ENCODE data around the gene MCAT.

- TF ChIP-seq, protein P1, sequence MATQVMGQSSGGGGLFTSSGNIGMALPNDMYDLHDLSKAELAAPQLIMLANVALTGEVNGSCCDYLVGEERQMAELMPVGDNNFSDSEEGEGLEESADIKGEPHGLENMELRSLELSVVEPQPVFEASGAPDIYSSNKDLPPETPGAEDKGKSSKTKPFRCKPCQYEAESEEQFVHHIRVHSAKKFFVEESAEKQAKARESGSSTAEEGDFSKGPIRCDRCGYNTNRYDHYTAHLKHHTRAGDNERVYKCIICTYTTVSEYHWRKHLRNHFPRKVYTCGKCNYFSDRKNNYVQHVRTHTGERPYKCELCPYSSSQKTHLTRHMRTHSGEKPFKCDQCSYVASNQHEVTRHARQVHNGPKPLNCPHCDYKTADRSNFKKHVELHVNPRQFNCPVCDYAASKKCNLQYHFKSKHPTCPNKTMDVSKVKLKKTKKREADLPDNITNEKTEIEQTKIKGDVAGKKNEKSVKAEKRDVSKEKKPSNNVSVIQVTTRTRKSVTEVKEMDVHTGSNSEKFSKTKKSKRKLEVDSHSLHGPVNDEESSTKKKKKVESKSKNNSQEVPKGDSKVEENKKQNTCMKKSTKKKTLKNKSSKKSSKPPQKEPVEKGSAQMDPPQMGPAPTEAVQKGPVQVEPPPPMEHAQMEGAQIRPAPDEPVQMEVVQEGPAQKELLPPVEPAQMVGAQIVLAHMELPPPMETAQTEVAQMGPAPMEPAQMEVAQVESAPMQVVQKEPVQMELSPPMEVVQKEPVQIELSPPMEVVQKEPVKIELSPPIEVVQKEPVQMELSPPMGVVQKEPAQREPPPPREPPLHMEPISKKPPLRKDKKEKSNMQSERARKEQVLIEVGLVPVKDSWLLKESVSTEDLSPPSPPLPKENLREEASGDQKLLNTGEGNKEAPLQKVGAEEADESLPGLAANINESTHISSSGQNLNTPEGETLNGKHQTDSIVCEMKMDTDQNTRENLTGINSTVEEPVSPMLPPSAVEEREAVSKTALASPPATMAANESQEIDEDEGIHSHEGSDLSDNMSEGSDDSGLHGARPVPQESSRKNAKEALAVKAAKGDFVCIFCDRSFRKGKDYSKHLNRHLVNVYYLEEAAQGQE (IDR thresholded peaks at IDR 0.05; ENCODE audit: insufficient read depth in 1 of 2, low read depth in 2 of 2, low read length in 1 of 2): no peak
- TF ChIP-seq, protein P2, sequence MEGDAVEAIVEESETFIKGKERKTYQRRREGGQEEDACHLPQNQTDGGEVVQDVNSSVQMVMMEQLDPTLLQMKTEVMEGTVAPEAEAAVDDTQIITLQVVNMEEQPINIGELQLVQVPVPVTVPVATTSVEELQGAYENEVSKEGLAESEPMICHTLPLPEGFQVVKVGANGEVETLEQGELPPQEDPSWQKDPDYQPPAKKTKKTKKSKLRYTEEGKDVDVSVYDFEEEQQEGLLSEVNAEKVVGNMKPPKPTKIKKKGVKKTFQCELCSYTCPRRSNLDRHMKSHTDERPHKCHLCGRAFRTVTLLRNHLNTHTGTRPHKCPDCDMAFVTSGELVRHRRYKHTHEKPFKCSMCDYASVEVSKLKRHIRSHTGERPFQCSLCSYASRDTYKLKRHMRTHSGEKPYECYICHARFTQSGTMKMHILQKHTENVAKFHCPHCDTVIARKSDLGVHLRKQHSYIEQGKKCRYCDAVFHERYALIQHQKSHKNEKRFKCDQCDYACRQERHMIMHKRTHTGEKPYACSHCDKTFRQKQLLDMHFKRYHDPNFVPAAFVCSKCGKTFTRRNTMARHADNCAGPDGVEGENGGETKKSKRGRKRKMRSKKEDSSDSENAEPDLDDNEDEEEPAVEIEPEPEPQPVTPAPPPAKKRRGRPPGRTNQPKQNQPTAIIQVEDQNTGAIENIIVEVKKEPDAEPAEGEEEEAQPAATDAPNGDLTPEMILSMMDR (IDR thresholded peaks at IDR 0.05): no peak
- TF ChIP-seq POLR2AphosphoS5 (IDR thresholded peaks at IDR 0.05; ENCODE audit: low read depth, low read length) (no peak), SIN3A (IDR thresholded peaks at IDR 0.05; ENCODE audit: borderline replicate concordance, insufficient read depth, low read depth, low read length) (no peak)
Measured at GRCh38 chr22:43088627-43088983, 54.6 kb downstream of the MCAT start.
